Occipital lobe (tissue), 2 donors: ENCODE data around the gene ZCCHC10. TPM values are rescaled to one million over a fixed set of nuclear protein-coding genes. Genes with fewer than 3 reads are reported as not detected.
"Not testable (repeated sequence)": the region's sequence is repeated elsewhere in the genome, so short reads cannot be mapped to it uniquely, and the experiment has no call there.

Experiments used
- DNase-seq: peaks from one replicate; lab custom pipeline; 2025; lab: John Stamatoyannopoulos, UW
- total RNA-seq: library from RNA; depleted of rRNA; stranded (reverse); fragments of >200 nt; gene quantifications from one replicate; pipeline ENCODE4 v1.2.3, GENCODE V29; 2014

The ZCCHC10 gene
- total RNA-seq, 1 donor from 2014 or later: 27.6 TPM

DNA sequence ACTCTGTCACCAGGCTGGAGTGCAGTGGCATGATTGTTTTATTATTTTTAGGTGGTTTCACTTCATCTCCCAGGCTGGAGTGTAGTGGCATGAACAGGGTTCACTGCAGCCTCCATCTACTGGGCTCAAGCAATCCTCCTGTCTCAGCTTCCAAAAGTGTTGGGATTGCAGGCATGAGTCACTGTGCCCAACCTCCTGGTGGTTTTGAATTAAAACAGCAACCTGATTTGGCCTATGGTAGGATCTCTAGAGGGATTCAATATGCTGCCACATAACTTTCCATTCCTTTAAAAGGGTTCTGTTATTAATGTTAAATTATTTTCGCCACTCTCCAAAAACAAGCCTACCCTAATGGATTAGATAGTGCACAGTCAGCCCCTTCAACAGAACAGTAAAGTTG, 15.6 kb upstream of the ZCCHC10 start:
- no peak for DNase-seq

DNA sequence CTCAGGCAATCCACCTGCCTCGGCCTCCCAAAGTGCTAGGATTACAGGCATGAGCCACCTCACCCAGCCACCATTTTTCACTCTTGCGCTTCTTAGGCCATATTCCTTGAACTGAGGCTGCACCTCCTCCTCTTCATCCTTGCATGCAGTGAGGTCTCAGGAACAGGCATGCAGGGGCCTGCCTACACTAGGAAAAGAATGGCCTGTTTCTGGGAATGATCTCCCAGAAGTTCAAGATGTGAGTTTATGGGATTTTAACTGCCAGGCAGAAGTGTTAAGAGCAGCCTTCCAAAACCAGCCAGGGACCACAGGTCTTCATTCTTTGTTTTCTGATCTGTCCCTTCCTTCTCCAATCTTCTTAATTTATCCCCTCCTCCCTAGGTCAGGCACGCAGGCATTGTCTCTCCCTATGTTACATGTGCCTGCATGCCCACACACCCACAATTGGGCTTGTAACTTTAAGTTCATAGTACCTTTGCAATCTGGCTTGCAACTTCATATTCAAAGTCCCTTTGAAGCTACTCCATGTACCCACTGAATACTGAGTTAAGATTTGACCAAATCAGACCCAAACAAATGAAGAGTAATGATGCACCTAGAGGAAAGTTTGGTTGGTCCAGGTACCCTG, 14.9 kb upstream of the ZCCHC10 start:
- no peak for DNase-seq

DNA sequence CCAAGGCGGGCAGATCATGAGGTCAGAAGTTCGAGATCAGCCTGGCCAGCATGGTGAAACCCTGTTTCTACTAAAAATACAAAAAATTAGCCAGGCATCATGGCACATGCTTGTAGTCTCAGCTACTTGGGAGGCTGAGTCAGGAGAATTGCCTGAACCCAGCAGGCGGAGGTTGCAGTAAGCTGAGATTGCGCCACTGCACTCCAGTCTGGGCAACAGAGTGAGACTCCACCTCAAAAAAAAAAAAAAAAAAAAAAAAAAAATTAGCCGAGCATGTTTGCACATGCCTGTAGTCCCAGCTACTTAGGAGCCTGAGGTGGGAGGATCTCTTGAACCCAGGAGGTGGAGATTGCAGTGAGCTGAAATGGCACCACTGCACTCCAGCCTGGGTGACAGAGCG, 10.3 kb upstream of the ZCCHC10 start:
- DNase-seq: not testable (repeated sequence)

DNA sequence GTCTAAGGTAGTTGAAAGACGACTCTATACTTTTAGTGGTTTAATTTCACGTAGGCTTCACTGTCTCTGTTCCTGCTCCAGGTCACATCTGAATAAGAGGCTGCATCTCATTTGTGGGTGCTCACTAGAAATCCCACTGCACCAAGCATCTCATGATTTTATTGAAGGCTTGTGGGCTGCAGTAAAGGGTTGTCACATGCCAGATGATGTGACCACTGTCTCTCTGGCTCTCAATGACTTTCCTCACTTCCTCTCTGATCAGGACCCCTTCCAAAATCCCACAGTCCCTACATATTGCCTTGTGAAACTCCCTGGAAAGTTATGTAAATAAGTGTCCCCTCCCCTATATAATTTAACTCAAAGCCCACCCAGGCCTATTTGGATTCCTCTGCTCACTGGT, 8.9 kb upstream of the ZCCHC10 start:
- no peak for DNase-seq

DNA sequence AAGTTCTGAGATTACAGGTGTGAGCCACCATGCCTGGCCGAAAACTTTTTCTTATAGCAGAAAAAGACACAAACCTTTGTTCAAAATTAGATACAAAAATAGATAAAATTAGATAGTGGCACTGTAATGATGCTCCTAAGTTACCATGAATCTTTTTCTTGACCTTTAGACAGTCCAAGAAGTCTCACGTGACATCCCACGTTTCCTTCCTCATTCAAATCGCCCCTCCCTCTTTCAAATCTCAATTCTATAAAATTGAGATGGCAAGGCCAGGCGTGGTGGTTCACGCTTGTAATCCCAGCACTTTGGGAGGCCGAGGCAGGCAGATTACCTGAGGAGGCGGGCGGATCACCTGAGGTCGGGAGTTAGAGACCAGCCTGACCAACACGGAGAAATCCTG, 7.7 kb upstream of the ZCCHC10 start:
- DNase-seq: no peak

DNA sequence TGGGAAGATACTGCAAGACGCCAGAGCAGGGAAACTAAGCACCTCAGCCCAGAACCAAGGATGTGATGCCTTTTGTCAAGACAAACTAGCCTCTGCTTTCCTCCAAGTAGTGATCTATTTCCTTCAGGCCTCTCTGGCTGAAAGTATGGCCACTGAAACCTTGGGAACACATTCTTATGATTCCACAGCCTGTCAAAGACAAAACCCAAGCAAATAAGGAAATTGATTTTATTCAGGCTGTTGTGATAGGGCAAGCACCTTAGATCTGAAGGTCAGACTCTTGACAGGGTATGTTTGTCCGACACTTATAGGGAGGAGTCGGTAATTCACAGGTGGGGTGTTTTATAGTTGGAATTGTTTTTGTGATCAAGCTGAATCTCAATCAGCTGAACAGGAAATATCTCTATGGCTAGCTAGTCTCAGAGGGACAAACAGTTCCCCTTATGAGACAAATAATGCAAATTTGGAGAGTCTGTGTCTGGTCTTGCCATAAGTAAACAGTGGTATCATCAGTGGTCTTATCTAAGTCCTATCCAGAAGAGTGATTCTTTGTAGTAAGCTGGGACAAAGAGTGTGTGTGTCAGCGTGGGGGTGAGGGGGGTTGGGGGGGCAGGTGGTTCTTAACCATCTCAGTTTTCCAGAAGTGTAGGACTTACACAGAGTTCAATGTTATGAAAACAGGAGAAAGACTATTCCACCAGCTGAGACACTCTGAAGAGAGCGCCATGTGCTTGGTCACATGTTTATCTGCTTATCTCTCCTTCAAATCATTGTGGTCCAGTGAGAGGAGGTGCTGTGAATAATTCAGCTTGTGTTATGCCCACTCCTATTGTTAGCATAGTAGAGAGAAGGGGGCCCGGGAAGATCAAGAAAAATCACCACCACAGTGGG, 6.7 kb upstream of the ZCCHC10 start:
- no peak for DNase-seq

DNA sequence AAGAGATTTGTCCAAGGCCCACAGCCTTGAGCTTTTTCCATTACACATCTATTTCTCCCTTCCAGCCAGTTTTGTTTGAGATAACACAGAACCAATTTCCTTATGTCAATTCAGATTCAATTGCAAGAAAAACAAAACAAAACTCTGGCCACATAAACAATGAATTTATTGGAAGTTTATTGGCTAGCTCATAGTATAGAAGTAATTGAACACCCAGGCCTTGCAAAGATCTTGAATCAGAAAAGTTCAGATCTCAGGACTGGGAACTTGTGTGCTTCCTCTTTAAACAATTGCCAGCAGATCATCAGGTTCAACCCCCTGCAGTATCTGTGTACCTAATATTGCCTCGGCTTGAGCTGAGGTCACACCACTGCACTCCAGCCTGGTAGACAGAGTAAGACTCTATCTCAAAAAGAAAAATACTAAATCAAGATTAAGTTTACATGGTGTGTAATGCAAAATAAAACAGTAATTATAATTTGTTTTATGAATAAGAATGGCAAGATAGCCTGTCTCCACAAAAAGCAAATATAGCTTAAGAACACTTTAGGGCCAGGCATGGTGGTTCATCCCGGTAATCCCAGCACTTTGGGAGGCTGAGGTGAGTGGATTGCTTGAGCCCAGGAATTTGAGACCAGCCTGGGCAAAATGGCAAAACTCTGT, 4.1 kb upstream of the ZCCHC10 start:
- DNase-seq: no peak

DNA sequence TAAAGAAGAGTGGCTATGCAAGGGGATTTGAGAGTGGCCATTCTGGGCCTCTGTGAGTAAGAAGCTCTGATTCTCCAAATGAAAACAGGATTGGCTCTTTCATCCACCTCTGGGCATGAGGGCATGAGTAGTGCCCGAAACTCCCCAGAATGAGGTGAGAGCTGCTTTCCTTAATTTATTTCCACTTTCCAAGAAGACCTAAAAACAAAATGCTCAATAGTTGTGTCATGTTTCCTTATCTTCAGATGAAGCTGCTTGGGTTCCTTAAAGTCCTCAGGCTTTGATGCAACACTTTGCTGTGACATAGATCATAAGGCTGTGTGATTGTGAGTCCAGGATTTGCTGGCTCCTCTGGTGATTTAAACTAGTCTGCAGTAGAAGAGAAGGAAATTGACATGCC, 3.1 kb upstream of the ZCCHC10 start:
- DNase-seq: no peak

DNA sequence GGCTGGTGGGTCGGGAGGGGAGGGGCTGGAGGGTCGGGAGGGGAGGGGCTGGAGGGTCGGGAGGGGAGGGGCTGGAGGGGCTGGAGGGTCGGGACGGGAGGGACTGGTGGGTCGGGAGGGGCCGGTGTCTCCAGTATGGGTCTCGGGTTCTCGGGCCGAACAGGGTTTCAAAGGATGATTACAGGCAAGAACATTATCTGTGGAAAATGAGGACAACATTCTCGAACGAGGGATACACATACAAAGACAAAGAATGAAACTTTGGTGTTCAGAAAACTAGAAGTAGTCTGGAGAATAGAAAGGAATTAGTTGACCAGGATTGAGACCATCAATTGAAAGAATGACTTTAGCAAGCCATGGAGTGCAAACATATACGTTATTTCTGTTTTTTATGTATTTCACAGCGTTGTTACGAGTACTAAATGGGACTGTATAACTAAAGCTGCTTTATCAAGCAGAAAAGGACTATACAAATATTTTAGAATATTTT, 360 bp upstream of the ZCCHC10 start:
- no peak for DNase-seq

DNA sequence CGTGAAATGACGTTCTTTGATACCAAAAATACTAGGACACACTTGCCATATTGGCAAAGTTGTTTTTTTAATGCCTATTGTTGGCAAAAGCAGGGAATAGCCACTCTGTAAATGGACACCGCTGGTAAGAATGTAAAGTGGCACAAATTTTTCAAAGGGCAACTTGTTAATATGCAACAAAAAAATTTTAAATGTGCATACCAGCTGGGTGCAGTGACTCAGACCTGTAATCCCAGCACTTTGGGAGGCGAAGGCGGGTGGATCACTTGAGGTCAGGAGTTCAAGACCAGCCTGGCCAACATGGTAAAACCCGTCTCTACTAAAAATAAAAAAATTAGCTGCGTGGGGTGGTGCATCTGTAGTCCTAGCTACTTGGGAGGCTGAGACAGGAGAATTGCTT, 6.9 kb downstream of the ZCCHC10 start:
- DNase-seq: not testable (repeated sequence)

DNA sequence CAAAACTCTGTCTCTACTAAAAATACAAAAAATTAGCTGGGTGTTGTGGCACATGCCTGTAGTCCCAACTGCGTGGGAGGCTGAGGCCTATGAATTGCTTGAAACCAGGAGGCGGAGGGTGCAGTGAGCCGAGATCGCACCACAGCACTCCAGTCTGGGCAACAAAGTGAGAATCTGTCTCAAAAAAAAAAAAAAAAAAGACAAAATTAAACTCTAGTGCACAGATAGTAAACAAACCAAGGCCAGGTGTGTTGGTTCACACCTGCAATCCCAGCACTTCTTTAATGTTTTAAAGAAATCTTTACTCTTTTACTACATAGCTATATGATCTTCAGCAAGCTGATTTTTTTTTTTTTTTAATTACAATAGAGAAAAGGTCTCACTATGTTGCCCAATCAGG, 8.4 kb downstream of the ZCCHC10 start:
- no peak for DNase-seq

DNA sequence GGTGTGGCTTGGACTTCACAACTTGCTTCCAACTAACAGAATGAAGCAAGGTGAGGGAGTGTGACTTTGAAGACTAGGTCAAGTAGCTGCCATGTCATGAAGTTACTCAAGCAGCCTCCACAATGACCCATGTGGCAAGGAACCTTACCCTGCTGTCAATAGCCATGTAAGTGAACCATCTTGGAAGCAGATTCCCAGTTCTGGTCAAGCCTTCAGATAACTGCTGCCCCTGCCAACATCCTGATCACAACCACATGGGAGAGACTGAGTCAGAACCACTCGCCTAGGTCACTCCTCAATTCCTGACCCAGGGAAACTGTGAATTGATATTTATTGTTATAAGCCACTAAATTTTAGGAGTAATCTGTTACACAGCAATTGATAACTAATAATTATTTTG, 10.9 kb downstream of the ZCCHC10 start:
- DNase-seq: no peak

DNA sequence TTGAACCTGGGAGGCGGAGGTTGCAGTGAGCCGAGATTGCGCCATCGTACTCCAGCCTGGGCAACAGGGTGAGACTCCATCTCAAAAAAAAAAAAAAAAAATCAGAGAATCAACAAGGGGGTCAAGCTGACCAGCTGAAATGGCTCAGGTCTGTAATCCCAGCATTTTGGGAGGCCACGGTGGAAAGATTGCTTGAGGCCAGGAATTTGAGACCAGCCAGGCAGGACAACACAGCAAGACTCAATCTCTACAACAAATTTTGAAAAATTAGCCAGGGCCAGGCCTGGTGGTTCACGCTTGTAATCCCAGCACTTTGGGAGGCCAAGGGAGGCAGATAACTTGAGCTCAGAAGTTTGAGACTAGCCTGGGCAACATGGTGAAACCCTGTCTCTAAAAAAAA, 17.9 kb downstream of the ZCCHC10 start:
- not testable (repeated sequence) for DNase-seq

DNA sequence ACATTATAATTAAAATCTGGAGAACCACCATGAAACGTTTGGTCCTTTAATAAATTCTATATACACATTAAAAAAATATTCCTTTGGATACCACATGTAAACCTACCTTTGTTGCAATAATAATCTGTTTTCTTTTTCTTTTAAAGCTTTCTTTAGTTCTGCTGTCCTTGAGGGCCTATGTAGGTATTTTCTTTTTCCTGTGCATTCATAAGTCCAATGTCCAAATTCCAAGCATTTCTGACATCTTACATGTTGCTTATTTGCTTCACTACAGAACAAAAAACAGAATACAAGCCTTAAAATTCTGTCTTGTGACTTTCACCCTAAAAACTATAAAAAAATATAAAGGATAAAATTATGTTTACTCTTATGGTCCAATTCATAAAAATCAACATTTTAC, 19.7 kb downstream of the ZCCHC10 start:
- no peak for DNase-seq

DNA sequence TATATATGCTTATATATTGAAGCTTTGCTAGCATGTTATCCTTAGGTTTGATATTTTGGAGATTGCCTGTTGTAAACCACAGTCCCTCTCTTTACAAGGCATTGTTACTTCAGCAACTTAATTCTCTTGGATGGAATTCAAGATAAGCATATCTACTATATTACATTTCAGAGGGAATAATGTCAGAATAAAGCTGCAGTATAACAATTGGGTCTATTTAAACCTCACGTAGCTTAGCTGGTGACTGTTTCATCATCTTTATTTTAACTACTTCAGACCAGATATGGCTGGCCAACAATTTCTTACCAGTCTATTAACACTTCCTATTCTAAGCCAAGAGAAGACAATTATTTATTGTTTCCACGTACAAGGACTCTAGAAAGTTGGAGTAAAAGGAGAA, 27.1 kb downstream of the ZCCHC10 start:
- no peak for DNase-seq

DNA sequence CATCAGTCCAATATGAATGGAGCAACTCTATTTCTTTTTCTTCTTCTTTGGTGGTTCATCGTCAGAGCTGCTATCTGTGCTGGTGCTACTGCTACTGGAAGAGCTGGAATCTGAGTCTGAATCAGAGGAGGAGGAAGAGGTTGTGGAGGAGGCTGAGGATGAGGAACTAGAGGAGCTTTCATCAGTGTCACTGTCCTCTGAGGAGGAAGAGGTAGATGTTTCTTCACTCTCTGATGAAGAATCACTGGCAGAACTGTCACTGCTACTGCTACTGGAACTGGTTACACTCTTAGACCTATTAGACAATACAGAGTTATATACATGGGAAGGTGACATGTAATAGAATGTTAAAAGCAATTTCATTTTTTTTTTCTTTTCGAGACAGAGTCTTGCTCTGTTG, 27.8 kb downstream of the ZCCHC10 start:
- DNase-seq: no peak

DNA sequence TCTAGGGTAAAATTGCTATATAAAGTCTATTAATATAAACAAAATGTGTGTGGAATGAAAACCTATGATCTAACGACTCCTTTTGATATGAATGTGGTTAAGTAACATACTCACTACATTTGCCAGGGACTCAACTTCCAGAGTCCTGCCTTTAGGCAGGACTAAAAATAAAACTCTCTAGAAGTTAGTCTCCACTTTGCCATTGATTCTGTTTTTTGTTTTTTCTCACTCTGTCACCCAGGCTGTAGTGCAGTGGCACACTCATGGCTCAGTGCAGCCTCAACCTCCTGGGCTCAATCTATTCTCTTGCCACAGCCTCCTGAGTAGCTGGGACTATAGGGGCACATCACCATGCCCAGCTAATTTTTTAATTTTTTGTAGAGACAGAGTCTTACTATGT, 30.0 kb downstream of the ZCCHC10 start:
- no peak for DNase-seq

DNA sequence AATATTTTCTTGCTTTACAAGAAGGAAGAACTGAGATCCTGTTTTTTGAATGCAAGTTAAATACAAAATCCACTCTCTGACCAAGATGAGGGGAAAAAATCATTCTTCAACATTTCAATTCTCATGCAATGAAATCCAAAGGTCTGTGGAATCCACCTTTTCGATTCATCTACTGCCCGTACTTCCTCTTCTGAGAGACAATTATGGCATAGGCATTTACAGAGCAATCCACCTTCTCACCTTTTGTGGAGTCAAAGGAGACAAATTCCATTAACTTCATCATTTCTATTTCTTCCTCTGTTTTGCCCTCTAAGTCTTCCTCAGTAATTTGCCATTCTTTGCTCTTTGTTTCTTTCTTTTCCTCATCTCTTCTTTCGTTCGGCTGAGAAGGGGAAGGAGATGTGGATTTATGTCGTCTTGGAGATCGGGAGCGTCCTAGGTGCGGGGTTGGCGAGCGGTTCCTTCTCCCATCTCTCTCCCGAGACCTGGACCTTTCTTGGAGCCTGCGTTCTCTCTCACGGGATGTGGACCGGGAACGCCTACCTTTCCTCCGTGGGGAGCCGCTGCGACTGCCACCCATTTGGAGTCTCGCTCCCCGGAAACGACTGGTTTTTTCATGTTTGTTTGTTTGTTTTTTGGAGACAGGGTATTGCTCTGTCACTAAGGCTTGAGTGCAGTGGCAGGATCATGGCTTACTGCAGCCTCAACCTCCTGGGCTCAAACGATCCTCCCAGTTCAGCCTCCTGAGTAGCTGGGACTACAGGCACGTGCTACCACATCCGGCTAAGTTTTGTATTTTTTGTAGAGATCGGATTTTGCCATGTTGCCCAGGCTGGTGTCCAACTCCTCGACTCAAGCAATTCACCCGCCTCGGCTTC, 38.6 kb downstream of the ZCCHC10 start:
- DNase-seq: no peak

DNA sequence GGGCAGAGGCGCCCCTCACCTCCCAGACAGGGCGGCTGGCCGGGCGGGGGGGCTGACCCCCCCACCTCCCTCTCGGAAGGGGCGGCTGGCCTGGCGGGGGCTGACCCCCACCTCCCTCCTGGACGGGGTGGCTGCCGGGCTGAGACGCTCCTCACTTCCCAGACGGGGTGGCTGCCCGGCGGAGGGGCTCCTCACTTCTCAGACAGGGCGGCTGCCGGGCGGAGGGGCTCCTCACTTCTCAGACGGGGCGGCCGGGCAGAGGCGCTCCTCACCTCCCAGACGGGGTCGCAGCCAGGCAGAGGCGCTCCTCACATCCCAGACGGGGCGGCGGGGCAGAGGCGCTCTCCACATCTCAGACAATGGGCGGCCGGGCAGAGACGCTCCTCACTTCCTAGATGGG, 43.4 kb downstream of the ZCCHC10 start:
- DNase-seq: not testable (repeated sequence)

DNA sequence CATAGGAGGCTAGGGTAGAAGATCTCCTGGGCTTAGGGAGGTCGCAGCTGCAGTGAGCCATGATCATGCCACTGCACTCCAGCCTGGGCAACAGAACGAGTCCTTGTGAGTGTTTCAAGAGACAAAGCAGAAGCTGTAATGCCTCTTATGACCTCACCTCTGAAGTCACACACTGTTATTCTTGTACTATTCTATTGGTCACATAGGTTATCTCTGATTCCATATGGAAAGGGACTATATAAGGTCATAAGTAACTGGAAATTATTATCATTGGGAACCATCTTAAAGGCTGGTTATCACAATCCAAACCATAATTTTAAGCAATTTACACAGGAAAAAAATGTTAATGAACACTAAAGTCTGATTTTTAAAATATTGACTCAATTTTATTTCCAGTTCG, 45.1 kb downstream of the ZCCHC10 start:
- DNase-seq: no peak

DNA sequence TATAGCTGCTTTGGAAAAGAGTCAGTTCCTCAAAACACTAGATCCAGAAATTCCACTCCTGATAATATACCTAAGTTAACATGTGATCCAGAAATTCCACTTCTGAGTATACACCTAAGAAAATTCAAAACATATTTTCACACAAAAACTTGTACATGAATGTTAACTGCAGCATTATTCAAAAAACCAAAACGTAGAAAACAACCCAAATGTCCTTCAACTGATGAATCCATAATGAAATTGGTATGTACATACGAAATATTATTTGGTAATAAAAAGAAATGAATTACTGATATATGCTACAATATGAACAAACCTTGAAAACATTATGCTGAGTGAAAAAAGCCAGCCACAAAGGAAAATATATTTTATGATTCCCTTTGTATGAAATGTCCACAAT, 46.4 kb downstream of the ZCCHC10 start:
- DNase-seq: no peak
